Measurements from ENCODE around the gene TRIP13. TPM values are rescaled to one million over a fixed set of nuclear protein-coding genes. Genes with fewer than 3 reads are reported as not detected.

Gene TRIP13
- polyA plus RNA-seq, 1 experiment: 20.4 TPM

DNA sequence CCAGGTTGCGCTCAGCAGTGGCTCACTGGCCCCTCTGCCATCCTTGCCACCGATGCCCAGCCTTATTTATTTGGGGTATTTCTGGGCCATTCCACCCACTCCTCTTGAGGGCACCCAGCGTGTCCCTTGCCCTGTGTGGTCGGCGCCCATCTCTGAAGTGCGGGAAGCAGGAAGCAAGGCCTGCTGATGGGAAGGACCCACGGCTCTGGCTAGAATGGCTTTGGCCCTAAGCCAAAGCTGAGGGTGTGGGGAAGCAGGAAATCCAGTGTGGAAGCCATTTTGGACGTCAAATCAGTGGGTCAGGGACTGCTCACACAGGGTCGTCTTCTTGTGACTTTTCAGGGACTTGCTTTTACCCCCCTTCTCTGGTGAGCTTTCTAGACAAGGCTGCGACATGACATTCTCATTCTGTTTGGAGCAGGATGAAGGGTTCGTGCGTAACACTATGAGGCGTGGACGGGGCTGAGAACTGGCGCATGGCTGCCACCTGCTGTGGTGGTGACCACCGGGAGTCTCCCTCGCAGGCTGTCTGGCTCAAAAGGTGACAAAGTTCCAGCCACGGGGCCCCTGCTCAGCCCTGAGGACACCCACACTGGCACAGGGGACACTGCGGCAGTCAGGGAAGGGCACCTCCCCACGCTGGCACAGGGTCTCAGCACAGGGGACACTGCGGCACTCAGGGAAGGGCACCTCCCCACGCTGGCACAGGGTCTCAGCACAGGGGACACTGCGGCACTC is 65.2 kb downstream of the TRIP13 start:
- ChIA-PET POLR2A (no interaction called here), CTCF (interaction anchor here (0.6 to 2.8 kb wide), 14 partner anchors 8 to 841 kb away, joined by 3 to 12 read pairs (median 5); no protein-coding TSS in a partner anchor)
- no peak for DNase-seq (ENCODE audit: low read depth)
- no peak overlapping the region for H3K4me3 ChIP-seq (ENCODE audit: low read depth, low read length)
- TF ChIP-seq, protein P1, sequence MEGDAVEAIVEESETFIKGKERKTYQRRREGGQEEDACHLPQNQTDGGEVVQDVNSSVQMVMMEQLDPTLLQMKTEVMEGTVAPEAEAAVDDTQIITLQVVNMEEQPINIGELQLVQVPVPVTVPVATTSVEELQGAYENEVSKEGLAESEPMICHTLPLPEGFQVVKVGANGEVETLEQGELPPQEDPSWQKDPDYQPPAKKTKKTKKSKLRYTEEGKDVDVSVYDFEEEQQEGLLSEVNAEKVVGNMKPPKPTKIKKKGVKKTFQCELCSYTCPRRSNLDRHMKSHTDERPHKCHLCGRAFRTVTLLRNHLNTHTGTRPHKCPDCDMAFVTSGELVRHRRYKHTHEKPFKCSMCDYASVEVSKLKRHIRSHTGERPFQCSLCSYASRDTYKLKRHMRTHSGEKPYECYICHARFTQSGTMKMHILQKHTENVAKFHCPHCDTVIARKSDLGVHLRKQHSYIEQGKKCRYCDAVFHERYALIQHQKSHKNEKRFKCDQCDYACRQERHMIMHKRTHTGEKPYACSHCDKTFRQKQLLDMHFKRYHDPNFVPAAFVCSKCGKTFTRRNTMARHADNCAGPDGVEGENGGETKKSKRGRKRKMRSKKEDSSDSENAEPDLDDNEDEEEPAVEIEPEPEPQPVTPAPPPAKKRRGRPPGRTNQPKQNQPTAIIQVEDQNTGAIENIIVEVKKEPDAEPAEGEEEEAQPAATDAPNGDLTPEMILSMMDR (IDR thresholded peaks at IDR 0.05; ENCODE audit: insufficient read depth, low read depth, low read length): no peak
- H3K36me3 ChIP-seq (ENCODE audit: control insufficient read depth, insufficient read depth, low read length): no peaks in the 10 kb centered on the region
- peaks cover 33% of the 10 kb centered on the region for H3K27me3 ChIP-seq (ENCODE audit: control insufficient read depth, insufficient read depth, low read length)

DNA sequence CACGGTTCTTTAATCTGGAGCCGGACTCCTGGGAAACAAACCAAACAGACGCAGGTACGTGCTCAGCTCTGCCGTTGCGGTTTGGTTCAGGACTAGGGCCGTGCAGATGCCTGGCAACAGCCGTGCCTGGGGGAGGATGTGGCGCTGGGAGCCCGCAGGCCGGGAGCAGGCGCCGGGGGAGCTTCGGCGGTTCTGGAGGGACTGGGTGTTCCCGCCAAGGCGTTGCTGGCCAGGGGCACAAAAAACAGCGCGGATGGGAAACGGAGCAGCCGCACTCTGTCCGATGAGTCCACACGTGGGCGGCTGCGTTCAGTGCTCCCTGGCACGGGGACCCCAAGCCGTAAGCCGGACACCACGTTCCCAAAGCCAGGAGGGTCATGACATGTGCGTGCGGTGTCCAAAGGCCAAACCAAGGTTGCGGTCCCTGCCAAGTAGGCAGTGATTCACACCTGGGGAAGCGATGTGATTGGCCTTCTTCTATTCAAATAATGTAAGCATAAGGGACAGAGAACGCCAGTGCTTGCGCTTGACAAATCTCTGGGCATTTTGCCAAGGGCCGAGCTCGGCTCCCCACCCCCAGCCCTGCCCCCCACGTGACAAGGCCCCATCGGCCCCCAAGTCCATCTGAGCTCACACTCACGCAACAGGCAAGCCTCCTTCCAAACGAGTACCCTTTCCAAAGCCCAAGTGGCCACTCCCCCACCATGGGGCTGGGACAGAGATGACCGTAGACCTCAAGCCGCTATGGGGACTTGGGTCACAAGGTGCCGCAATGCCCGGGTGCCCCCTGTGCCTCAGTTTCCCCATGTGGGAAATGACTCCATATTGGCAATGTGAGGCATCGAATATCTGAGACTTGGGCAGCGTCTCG is 66.3 kb downstream of the TRIP13 start:
- TF ChIP-seq, protein P1 (IDR thresholded peaks at IDR 0.05; ENCODE audit: insufficient read depth, low read depth, low read length): no peak
- Histone ChIP-seq H3K4me3 (ENCODE audit: low read depth, low read length) (no peak overlapping the region), H3K36me3 (ENCODE audit: control insufficient read depth, insufficient read depth, low read length) (no peaks in the 10 kb centered on the region), H3K27me3 (ENCODE audit: control insufficient read depth, insufficient read depth, low read length) (peaks cover 33% of the 10 kb centered on the region)
- DNase-seq (ENCODE audit: low read depth): peak; percentile 85
- CTCF ChIA-PET: interaction anchor here (0.8 to 2.8 kb wide), 2 partner anchors 11 to 36 kb away, joined by 3 to 12 read pairs; no protein-coding TSS in a partner anchor
- POLR2A ChIA-PET: no interaction called here

DNA sequence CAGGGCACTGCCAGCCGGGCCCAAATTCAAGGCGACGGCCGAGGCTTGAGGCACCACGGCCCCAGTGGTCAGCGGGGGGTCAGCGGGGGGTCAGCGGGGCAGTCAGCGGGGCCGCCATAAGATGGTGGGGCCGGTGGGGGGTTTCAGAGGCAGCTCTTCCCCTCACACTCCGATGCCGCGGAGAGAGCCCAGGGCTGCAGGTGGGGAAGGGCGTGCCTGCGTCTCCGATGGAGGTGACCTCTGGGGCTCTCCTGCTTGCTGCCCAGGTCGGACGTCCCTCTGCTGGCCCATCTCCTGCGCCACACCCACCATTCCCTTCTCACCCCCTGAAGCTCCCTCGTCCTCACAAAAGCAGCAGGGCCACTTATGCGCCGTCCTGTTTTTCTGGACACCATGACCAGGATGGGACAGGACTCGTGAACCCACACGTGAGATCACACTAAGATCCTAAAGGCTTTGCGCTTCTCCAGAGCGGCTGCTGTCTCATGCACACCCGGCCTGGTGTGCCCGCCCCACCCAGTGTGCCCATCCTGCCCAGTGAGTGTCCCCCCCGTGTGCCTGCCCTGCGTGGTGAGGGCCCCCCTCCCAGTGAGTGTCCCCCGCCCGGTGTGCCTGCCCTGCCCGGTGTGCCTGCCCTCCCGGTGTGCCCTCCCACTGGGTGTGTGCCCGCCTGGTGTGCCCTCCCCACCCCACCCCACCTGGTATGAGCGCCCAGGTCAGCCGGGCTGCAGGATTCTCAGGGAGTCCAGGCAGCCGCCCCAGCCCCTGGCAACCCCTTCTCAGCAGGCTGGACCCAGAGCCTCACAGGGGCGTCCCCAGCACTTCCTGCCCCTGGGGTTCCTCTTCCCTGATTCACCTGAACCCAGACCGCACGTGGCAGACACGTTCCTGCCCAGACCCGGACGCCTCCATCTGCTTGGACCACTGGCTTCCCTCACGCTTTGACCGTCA is 67.2 kb downstream of the TRIP13 start:
- no peak for DNase-seq (ENCODE audit: low read depth)
- H3K27me3 ChIP-seq (ENCODE audit: control insufficient read depth, insufficient read depth, low read length): peaks cover 36% of the 10 kb centered on the region
- no peaks in the 10 kb centered on the region for H3K36me3 ChIP-seq (ENCODE audit: control insufficient read depth, insufficient read depth, low read length)
- TF ChIP-seq, protein P1 (IDR thresholded peaks at IDR 0.05; ENCODE audit: insufficient read depth, low read depth, low read length): no peak
- no peak overlapping the region for H3K4me3 ChIP-seq (ENCODE audit: low read depth, low read length)
- CTCF ChIA-PET: interaction anchor here (0.8 kb wide), 1 partner anchor 12 kb away, joined by 3 read pairs; no protein-coding TSS in a partner anchor
- POLR2A ChIA-PET: no interaction called here

DNA sequence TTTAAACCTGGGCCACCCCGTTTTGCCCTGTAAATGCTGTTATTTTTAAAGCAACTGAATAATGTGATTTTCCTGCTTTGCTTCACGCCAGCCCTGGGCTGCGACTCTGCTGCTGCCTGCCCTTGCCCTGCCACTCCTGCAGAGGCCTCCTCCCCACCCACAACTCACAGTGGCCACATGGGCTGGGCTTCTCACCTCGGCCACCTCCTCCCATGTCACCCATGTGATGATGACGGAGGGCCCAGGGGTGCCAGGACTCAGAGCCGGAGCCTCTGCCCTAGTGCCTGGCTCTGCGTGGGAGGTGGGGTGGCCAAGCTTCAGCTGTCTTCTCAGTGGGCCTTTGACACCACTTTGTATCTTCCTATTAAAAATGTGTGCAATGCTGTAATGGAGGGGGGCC is 67.9 kb downstream of the TRIP13 start:
- POLR2A ChIA-PET: no interaction called here
- CTCF ChIA-PET: interaction anchor here (1.2 kb wide), 1 partner anchor 48 kb away, joined by 4 read pairs; the partner anchor contains the start of gene NKD2
- no peak for DNase-seq (ENCODE audit: low read depth)
- Histone ChIP-seq H3K36me3 (ENCODE audit: control insufficient read depth, insufficient read depth, low read length) (no peaks in the 10 kb centered on the region), H3K27me3 (ENCODE audit: control insufficient read depth, insufficient read depth, low read length) (peaks cover 42% of the 10 kb centered on the region), H3K4me3 (ENCODE audit: low read depth, low read length) (no peak overlapping the region)
- TF ChIP-seq, protein P1 (IDR thresholded peaks at IDR 0.05; ENCODE audit: insufficient read depth, low read depth, low read length): no peak
